HepG2 (cell line): Measurements from ENCODE around the gene CNR2. TPM values are rescaled to one million over a fixed set of nuclear protein-coding genes. Genes with fewer than 3 reads are reported as not detected.

Experiments used
- ASH2L ChIP-seq: fragments of 300-600, 200-600 bp; sonication (generic); IDR thresholded peaks from 2 replicates; pipeline ENCODE4 v1.7.0; 2017; ENCODE audit warnings: low read depth, mild to moderate bottlenecking, moderate library complexity, mixed read lengths, low read length; ENCODE audit not compliant: insufficient read length
- HOXA9 ChIP-seq: sonication (generic); formaldehyde crosslinking; IDR thresholded peaks from 2 replicates; pipeline ENCODE4 v1.8.1; 2022; ENCODE audit warnings: missing genetic modification reagents, mild to moderate bottlenecking, moderate library complexity, borderline replicate concordance
- MED8 ChIP-seq: sonication (generic); formaldehyde crosslinking; IDR thresholded peaks from 2 replicates; pipeline ENCODE4 v1.8.1; 2023; ENCODE audit warnings: mild to moderate bottlenecking, missing genetic modification reagents; ENCODE audit not compliant: insufficient replicate concordance
- PRPF4 ChIP-seq: fragments of 200-400 bp; formaldehyde crosslinking; IDR thresholded peaks from 2 replicates; pipeline ENCODE4 v1.6.1; 2016; ENCODE audit warnings: low read length, low read depth; ENCODE audit not compliant: poor library complexity, severe bottlenecking
- RARA ChIP-seq: IDR thresholded peaks from 2 replicates; pipeline ENCODE4 v1.6.1; 2016; ENCODE audit warnings: missing genetic modification reagents, missing compliant biosample characterization
- SIN3B ChIP-seq: fragments of 150-350 bp; IDR thresholded peaks from 2 replicates; pipeline ENCODE4 v1.6.1; 2014; ENCODE audit warnings: low read length
- SRF ChIP-seq: IDR thresholded peaks from 2 replicates; pipeline ENCODE4 v1.6.1; 2011; ENCODE audit warnings: mild to moderate bottlenecking, low read depth, low read length, moderate library complexity
- THAP8 ChIP-seq: sonication (generic); formaldehyde crosslinking; IDR thresholded peaks from 2 replicates; pipeline ENCODE4 v1.5.1; 2020; ENCODE audit warnings: missing genetic modification reagents, mild to moderate bottlenecking, borderline replicate concordance
- ZFP36 ChIP-seq: fragments of 150-350 bp; IDR thresholded peaks from 2 replicates; pipeline ENCODE4 v1.6.1; 2018; ENCODE audit warnings: borderline replicate concordance, low read length, low read depth; ENCODE audit not compliant: partially characterized antibody
- ZFP62 ChIP-seq: sonication (generic); formaldehyde crosslinking; IDR thresholded peaks from 2 replicates; pipeline ENCODE4 v1.4.0; 2020; ENCODE audit warnings: missing genetic modification reagents
- ZNF563 ChIP-seq: sonication (generic); formaldehyde crosslinking; IDR thresholded peaks from 2 replicates; pipeline ENCODE4 v1.8.0; 2022; ENCODE audit warnings: mild to moderate bottlenecking, moderate library complexity, missing genetic modification reagents
- ZNF619 ChIP-seq: sonication (generic); formaldehyde crosslinking; IDR thresholded peaks from 2 replicates; pipeline ENCODE4 v1.4.0; 2020; ENCODE audit warnings: mild to moderate bottlenecking, missing genetic modification reagents
- ZNF777 ChIP-seq: sonication (generic); formaldehyde crosslinking; IDR thresholded peaks from 2 replicates; pipeline ENCODE4 v1.4.0; 2020; ENCODE audit warnings: missing genetic modification reagents
- polyA plus RNA-seq, 8 experiments: library from polyadenylated mRNA; depleted of rRNA in 3 of 8; stranded (reverse) in 7 of 8; unstranded in 1 of 8; fragments of >200 nt; fragmentation: Illumina TruSeq in 4 of 8; extraction: Trizol in 4 of 8; gene quantifications; 2 replicates each; pipeline versions ENCODE4 v1.2.1 to v1.2.3, GENCODE V29; 2011 to 2016; ENCODE audit warnings: low read depth in 4 of 8, missing spikeins in 1 of 8, mixed read lengths in 1 of 8; ENCODE audit not compliant: insufficient read depth in 1 of 8
- total RNA-seq, 5 experiments: library from RNA; depleted of rRNA; stranded (reverse); fragments of >200 nt; fragmentation: Illumina TruSeq; extraction: Trizol; gene quantifications; 2 replicates each; pipeline ENCODE4 v1.2.3, GENCODE V29; 2016; ENCODE audit warnings: low read depth in 1 of 5
- TF ChIP-seq, protein P1 (sequence below): sonication (generic); formaldehyde crosslinking; IDR thresholded peaks from 2 replicates; pipeline ENCODE4; 2020; ENCODE audit warnings: missing genetic modification reagents, mild to moderate bottlenecking, borderline replicate concordance
- TF ChIP-seq, protein P2 (sequence below): sonication (generic); formaldehyde crosslinking; IDR thresholded peaks from 2 replicates; pipeline ENCODE4 v1.5.0; 2020; ENCODE audit warnings: missing genetic modification reagents
- TF ChIP-seq, protein P3 (sequence below): sonication (generic); formaldehyde crosslinking; IDR thresholded peaks from 2 replicates; pipeline ENCODE4 v1.8.1; 2023; ENCODE audit warnings: mild to moderate bottlenecking, missing genetic modification reagents, borderline replicate concordance
- TF ChIP-seq, protein P4 (sequence below): IDR thresholded peaks from 2 replicates; pipeline ENCODE4 v1.6.1; 2016; ENCODE audit warnings: low read depth
- TF ChIP-seq, protein P5 (sequence below): sonication (generic); formaldehyde crosslinking; IDR thresholded peaks from 2 replicates; pipeline ENCODE4 v1.9.0; 2022; ENCODE audit warnings: low read depth, missing genetic modification reagents

Gene CNR2
- total and polyA plus RNA-seq, 2 of the 13 experiments (the other 11 are each of a cell fraction or from before 2014, with no cell fraction given), result not detected

- peak; percentile 68 for TF ChIP-seq ASH2L
- peak; percentile 31; the same call in 1 of the 2 replicates for TF ChIP-seq ZNF777
- TF ChIP-seq THAP8 (CRISPR knock-in tag), result 0 out of 2 replicates have a peak, but pooled peaks have one; percentile 95
- TF ChIP-seq MED8 (CRISPR knock-in tag), result peak; percentile 84
- TF ChIP-seq, protein P1, sequence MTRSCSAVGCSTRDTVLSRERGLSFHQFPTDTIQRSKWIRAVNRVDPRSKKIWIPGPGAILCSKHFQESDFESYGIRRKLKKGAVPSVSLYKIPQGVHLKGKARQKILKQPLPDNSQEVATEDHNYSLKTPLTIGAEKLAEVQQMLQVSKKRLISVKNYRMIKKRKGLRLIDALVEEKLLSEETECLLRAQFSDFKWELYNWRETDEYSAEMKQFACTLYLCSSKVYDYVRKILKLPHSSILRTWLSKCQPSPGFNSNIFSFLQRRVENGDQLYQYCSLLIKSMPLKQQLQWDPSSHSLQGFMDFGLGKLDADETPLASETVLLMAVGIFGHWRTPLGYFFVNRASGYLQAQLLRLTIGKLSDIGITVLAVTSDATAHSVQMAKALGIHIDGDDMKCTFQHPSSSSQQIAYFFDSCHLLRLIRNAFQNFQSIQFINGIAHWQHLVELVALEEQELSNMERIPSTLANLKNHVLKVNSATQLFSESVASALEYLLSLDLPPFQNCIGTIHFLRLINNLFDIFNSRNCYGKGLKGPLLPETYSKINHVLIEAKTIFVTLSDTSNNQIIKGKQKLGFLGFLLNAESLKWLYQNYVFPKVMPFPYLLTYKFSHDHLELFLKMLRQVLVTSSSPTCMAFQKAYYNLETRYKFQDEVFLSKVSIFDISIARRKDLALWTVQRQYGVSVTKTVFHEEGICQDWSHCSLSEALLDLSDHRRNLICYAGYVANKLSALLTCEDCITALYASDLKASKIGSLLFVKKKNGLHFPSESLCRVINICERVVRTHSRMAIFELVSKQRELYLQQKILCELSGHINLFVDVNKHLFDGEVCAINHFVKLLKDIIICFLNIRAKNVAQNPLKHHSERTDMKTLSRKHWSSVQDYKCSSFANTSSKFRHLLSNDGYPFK (CRISPR knock-in tag), result peak; percentile 100
- TF ChIP-seq ZNF619 (CRISPR knock-in tag), result peak; percentile 34; the same call in 1 of the 2 replicates
- no peak for TF ChIP-seq HOXA9
- TF ChIP-seq PRPF4, result no peak
- peak; percentile 75 for TF ChIP-seq SIN3B
- TF ChIP-seq, protein P2, sequence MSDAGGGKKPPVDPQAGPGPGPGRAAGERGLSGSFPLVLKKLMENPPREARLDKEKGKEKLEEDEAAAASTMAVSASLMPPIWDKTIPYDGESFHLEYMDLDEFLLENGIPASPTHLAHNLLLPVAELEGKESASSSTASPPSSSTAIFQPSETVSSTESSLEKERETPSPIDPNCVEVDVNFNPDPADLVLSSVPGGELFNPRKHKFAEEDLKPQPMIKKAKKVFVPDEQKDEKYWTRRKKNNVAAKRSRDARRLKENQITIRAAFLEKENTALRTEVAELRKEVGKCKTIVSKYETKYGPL, result no peak
- TF ChIP-seq ZFP36, result no peak
- TF ChIP-seq ZFP62 (CRISPR knock-in tag), result no peak
- TF ChIP-seq, protein P3, sequence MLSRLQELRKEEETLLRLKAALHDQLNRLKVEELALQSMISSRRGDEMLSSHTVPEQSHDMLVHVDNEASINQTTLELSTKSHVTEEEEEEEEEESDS (CRISPR knock-in tag), result 0 out of 2 replicates have a peak, but pooled peaks have one; percentile 10
- TF ChIP-seq RARA (CRISPR knock-in tag), result 0 out of 2 replicates have a peak, but pooled peaks have one; percentile 26
- TF ChIP-seq, protein P4, sequence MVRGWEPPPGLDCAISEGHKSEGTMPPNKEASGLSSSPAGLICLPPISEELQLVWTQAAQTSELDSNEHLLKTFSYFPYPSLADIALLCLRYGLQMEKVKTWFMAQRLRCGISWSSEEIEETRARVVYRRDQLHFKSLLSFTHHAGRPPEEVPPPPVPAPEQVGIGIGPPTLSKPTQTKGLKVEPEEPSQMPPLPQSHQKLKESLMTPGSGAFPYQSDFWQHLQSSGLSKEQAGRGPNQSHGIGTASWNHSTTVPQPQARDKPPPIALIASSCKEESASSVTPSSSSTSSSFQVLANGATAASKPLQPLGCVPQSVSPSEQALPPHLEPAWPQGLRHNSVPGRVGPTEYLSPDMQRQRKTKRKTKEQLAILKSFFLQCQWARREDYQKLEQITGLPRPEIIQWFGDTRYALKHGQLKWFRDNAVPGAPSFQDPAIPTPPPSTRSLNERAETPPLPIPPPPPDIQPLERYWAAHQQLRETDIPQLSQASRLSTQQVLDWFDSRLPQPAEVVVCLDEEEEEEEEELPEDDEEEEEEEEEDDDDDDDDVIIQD (CRISPR knock-in tag), result 0 out of 2 replicates have a peak, but pooled peaks have one; percentile 33
- peak; percentile 84 for TF ChIP-seq ZNF563 (CRISPR knock-in tag)
- TF ChIP-seq, protein P5, sequence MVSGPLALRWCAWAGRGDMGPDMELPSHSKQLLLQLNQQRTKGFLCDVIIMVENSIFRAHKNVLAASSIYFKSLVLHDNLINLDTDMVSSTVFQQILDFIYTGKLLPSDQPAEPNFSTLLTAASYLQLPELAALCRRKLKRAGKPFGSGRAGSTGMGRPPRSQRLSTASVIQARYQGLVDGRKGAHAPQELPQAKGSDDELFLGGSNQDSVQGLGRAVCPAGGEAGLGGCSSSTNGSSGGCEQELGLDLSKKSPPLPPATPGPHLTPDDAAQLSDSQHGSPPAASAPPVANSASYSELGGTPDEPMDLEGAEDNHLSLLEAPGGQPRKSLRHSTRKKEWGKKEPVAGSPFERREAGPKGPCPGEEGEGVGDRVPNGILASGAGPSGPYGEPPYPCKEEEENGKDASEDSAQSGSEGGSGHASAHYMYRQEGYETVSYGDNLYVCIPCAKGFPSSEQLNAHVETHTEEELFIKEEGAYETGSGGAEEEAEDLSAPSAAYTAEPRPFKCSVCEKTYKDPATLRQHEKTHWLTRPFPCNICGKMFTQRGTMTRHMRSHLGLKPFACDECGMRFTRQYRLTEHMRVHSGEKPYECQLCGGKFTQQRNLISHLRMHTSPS (CRISPR knock-in tag), result no peak
- TF ChIP-seq SRF, result no peak
Observed at GRCh38 chr1:23959461-23960290, 46.5 kb upstream of the CNR2 start, which contains the start of gene PNRC2 (continued).
